HG03432 (cell line): ENCODE results near the gene OR7G3.

Source experiments
- ATAC-seq: cut with Tn5 transposase; IDR thresholded peaks from one replicate; pipeline ENCODE4 v1.9.1; 2021; ENCODE audit warnings: mild to moderate bottlenecking, moderate library complexity; ENCODE audit not compliant: unreplicated experiment

Gene OR7G3

DNA sequence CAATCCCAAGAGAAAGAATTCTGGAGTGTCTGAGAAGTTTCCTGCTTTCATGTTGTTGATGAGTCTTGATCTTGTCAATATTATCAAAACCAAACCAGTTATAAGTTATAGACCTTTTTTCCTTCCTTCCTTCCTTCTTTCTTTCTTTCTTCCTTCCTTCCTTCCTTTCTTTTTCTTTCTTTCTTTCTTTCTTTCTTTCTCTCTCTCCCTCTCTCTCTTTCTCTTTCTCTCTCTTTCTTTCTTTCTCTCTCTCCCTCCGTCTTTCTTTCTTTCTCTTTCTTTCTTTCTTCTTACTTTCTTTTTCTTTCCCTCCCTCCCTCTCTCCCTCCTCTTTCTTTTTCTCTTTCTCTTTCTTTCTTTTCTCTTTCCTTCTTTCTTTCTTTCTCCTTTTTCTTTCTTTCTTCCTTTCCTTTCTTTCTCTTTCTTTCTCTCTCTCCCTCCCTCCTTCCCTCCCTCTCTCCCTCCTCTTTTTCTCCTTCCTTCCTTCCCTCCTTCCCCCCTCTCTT lies at the start of gene OR7G3:
TSS of gene OR7G3 (minus strand) at position 51 of the 506 bp plus-strand sequence. CDS start at position 51, 0 bp downstream.
- ATAC-seq, result no peak

DNA sequence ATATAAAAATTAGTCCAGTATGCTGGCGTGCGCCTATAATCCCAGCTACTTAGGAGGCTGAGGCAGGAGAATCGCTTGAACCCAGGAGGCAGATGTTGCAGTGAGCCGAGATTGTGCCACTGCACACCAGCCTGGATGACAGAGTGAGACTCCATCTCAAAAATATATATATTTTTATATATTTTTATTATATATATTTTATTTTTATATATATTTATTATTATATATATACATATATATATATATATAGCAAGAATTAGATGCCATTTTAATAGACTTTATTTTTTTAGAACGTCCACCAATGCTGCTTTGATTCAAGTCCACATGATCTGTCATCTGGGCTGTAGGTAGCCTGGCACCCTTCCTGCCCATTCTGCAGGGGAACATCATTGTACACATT lies 48.6 kb upstream of the OR7G3 start:
- ATAC-seq, result no peak

DNA sequence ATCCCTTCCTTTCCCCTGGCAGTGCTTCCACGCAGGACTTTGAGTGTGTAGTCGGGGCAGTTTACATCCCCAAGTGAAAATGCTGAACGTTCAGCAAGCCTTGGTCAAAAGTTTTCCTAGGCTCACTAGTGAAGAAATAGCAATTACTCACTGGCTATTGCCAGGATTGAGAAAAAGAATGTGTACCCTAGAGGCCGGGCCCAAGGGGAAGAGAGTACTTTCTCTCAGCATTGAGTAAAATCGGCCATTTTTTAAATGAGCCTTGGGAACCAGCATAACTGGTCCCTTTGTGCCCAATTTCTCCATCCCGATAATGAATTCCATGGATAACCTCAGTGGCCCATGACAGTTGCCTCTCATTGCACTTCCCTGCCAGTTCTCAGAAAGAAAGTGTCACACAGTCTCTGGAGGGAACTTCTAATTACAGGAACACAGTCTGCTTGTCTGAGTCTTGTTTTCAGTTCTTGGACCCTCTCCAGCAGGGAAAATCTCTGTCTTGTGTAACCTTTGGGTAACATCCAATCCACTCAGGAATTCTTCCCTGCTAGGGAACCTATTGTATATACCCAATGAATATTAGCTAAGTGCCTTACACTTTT lies 44.7 kb upstream of the OR7G3 start:
- no peak for ATAC-seq

DNA sequence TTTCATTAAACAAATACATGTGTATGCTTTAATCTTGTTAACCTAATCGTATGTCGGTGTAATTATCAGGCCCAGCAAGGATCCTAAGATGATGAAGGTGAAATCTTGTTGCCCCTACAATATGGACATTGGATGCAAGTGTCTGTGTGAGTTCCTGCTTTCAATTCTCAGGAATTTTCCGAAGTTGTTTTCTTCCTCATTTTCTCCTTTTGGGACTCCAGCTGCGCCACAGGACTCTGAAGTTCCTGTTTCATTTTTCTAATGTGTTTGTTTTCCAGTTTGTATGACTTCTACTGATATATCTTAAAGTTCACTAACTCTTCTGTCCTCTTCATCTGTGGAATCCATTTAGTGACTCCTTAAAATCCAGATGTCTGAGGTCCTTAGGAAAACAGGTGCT lies 40.1 kb upstream of the OR7G3 start:
- no peak for ATAC-seq

DNA sequence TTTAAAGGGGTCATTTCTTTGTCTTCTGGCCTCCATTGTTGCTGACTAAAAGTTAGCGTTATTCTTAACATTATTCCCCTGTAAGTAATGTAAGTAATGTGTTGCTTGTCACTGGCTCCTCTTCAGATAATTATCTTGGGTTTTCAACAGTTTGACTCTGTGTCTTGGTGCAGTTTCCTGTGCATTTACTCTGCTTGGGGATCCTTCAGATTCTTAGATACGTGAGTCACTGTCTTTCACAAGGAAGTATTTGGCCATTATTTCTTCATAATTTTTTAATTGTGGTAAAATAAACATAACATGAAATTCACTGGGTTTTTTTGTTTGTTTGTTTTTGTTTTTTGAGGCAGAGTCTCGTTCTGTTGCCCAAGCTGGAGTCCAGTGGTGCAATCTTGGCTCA lies 38.5 kb upstream of the OR7G3 start:
- ATAC-seq, result no peak

DNA sequence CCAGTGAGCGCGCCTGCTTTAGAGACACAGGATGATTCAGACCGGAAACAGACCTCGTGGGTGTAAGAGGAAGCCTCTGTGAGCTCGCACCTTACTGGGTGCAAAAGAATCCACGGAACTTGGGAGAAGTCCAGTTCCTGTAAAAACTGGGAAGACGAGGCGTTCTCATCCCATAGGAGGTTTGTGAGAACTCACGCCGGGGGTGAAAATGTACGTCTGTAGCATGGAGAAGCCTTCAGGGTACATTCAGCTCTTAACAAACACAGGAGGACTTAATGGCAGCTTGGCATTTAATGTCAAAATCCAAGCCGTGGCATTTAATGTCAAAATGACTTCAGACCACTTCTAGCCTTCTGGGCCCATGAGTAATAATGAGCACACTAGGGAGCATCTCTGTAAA lies 34.7 kb upstream of the OR7G3 start:
- no peak for ATAC-seq

DNA sequence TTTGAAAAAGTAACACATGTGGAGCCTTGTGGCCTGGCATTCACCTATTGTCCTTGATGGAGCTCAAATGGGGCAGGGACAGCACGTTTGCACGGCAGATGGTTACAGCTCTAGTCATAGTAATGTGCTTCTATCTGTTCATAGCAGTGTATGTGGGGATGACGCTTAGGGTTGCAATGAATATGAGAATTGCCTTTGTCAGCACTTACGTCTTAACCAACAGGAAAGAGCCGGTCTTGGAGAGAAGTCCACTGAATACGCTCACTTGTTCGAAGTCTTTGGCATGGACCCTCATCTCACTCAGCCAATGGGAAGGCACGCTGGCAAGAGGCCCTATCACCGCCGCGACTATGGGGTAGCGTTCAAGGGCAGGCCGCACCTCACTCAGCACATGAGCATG lies 33.1 kb upstream of the OR7G3 start:
- ATAC-seq, result no peak

DNA sequence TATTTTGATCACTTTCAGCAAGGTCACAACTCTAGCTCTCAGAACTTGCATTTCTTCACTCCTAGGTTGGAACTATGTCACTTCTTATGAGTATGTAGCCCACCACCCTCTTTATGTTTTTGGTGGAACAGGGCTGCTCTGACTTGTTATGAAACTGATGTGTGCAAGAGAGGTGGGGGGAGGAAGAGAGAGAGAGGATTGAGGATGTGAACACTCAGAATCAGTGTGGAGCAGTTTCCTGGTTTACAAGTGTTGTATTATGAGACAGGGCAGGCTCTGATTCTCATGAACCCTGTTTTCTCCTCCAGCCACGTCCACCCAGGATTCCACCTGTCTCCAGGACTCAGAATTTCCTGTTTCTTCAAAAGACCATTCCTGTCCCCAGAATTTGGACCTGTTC lies 29.6 kb upstream of the OR7G3 start:
- ATAC-seq, result no peak

DNA sequence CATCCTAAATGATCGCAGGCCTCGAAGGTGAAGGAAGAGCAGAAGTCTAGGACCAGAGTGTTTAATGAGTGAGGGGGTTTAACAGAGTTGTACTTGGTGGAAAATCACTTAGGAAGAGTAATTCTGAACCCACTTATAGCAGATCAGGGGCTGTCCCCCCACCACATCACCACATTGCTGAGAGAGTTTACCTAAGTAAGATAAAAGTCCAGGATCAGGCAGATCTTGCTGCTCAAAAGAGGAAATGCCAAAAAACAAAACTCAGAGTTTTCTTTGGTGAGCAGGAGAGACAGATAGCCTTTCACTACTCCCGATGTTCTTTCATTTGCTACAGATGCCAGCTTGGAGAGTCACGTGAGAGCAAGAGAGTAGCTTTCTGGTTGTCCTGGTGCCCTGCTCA lies 28.8 kb upstream of the OR7G3 start:
- ATAC-seq, result no peak

DNA sequence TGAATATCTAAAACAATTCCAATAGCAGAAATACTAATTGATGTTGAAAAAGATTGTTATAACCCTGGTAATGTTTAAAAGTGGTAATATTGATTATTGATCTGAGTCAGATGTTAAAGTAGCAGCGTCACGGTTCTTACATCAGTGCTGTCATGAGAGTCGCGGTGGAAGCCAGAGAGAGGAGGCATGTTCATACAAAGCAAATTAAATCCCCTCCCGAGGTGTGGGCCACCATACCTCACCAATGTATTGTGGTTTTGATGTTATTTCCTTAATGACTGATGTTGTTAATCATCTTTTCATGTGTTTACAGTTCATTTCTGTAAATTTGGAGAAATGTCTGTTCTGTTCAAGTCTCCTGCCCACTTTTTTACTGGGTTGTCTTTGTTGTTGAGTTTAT lies 24.6 kb upstream of the OR7G3 start:
- no peak for ATAC-seq

DNA sequence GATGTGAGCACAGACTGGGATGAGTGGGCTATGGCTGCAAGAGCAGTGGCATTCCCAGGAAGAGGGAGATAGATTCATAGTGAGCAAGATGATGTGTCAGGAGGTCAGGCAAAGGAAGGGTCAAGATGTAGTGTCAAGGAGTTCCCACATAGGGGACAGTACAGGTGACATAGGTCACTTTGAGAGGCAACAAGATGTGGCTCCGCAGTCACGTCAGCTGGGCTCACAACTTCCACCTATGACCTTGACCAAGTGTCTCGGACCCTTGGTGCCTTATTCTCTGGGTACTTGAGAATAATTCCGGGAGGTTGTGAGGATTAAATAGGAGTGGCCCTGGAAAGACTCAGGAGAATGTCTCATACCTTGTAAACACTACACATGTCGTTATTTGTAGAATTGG lies 23.9 kb upstream of the OR7G3 start:
- ATAC-seq, result no peak

DNA sequence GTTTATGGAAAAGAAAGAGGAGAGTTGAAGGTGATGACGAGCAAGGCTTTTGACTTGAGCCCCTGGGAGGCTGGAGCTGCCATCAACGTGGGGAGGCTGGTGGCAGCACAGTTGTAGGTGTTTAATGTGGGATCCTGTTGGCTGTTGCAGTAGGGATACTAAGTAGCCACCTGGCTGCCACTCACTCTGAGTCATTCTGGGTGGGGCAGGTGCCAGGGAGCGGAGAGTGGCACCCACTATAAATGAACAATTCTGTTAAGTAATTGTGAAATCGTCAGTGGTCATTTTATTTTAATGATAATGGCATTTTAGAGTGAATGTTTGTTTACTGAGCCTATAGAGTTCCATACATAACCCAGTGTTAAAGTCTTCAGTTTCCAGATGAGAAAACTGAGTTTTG lies 23.2 kb upstream of the OR7G3 start:
- ATAC-seq, result no peak

DNA sequence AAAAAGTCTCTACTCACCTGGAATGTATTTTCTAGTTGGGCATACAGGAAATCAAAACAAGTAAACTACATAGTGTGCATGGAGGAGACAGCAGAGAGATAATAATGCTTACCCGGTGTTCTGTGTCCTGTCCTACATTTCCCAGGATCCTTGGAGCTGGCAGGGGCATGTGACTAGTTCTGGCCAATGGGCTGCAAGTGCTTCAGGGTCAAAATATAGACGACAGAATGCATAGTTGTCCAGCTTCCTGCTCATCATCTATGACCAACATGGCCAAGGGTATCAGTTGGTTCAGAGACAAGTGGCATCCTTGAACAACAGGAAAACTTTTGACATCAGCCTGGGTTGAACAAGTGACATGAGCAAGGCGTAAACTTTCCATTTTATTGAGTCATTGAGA lies 21.9 kb upstream of the OR7G3 start:
- ATAC-seq, result no peak

DNA sequence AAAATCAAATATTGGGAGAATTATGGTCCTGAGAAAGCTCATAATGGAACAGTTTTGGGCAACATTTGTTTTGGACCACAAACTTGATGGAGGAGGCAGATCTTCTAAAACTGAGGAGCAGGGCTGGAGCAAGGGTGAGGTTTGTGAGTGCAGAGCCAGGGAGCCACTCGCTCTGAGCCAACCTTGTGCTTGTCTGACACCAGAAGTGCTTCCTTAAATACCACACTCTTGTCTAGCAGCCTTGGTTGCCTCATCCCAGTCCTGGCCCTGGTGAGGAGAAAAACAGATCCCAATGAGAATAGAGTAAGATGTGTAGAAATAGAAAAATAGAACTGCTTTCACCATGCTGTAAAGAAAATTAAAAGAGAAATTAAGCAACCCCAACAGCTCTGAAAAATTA lies 20.1 kb upstream of the OR7G3 start:
- no peak for ATAC-seq

DNA sequence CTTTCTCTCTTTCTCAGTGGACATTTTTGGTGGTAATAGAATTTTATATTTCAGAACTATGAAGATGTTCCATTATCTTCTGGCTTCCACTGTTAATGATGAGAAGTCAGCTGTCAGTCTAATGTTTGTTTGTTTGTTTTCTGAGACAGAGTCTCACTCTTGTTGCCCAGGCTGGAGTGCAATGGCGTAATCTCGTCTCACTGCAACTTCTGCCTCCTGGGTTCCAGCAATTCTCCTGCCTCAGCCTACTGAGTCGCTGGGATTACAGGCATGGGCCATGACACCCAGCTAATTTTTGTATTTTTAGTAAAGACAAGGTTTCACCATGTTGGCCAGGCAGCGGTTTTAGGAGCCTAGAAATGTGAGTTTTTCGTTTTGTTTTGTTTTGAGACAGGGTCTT lies 18.2 kb upstream of the OR7G3 start:
- no peak for ATAC-seq

DNA sequence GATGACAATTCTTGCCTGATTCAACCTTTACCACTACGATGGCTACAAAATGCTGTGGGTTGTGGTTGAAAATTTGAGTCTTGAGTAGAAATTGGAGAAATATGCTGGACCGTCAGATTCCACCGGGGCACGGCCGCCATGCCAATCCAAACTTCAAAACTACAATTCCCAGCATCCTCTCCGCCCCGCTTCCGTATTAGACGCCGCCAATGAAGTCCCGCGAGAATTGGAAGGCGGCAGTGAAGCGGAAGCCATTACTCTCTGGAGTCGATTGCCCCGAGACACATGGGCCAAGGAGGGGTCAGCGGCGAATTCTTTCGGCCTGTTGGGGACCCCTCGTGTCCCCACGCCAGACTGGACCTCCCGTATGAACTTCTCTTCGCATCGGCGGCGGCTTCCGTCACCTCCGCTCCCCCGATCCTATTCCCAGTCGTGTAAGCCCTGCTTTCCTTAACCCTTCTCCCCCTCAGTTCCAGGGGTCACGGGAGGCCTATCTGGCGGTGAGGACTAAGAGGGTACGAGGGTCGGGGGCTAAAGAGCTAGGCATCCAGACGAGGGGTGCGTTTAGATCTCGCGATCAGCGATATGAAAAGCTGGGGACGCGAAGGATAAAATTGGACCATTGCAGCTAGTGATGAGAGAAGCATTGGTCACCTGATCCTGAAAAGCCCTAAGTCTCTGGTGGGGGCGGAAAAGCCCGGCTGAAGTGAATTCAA lies 13.6 kb upstream of the OR7G3 start, which contains the start of gene ZNF317:
TSS of gene ZNF317 (plus strand) at position 239 of the 716 bp plus-strand sequence. CDS start 15,620 bp downstream, outside the sequence.
- peak; percentile 93 for ATAC-seq

DNA sequence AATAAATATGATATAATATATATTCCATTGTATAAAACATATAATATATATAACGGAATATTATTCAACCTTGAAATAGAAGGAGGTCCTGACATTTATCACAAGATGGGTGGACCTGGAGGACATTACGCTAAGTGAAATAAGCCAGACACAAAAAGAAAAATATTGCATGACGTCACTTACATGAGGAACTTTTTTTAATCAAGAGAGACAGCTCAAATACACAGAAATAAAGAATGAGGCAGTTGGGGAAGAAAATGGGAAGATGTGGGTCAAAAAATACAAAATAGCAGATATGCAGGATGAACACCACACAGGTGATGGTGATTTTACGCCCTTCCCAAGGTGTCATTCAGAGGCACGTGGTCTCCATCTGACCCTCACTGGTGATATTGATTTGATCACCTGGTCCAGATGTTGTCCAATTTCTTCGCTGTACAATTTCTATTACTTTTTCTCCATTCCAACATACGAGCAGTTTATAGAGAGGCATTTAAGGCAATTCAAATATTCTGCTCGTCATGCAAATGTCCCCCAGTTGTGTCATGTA lies 12.9 kb upstream of the OR7G3 start:
- ATAC-seq, result peak; percentile 13

DNA sequence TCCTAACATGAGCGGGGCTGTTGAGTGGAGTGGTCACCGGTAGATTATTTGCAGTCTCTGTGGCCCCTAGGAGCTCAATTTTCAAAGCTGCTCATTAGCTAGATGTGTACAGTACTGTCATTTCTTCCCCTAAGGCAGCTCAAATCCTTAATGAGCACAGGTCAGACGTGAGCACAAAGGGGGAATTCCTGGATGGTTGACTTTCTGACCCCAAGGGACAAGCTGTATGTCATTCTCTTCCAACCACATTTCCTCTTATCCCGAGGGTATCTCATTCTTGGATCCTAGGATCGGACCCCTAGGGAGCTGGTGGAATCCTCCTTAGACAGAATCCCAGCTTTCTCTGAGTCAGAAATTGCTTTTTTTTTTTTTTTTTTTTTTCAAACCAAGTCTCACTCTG lies 5.7 kb upstream of the OR7G3 start:
- ATAC-seq, result no peak

DNA sequence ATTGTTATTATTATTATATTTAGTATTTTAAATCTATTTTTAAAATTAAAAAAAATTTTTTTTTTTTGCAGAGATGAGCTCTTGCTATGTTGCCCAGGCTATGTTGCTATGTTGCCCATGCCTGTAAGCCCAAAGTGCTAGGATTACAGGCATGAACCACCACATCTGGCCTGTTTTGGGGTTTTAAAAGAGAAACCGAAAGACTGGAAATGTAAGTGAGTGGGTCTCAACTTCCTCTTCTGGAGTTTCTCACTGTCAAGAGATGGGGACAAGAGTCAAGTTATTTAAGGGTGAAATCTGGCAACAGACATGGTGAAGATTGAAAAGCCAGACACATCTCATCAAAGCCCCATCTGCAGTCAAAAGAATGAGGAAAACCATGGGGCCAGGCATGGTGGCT lies 4.2 kb upstream of the OR7G3 start:
- no peak for ATAC-seq

DNA sequence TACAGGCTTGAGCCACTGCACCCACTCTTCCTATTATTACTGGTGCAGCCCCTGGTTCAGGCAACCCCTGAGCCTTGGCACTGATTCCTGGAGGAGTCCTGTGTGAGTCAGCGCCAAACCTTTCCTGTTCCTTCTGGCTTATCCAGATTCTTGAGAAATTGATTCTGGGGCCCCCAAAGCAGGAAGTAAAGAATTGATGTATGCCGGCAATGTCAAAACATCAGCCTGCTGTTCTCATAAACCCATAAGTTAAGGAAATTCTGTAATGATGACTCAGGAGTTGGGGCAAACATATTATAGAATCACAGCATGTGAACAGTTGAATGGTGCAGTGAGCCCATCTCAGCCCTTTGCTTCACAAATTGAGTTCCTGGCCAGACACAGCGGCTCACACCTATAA lies 1.4 kb upstream of the OR7G3 start:
- ATAC-seq, result no peak

DNA sequence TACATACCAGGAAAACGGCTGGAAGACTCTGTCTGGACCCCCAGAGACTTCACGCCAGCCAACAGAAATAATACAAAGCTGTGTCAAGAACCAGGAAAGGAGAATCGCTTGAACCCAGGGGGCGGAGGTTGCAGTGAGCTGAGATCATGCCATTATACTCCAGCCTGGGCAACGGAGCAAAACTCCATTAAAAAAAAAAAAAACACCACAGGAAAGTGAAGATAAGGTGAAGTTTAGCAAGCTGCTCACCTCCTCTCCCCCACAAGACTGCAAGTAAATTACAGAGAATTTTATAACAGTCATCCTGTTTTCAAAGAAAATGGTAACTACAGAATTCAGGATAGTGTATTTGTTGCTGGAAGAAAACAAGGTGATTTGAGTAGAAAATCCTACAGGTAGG lies 10.2 kb downstream of the OR7G3 start:
- ATAC-seq, result no peak

DNA sequence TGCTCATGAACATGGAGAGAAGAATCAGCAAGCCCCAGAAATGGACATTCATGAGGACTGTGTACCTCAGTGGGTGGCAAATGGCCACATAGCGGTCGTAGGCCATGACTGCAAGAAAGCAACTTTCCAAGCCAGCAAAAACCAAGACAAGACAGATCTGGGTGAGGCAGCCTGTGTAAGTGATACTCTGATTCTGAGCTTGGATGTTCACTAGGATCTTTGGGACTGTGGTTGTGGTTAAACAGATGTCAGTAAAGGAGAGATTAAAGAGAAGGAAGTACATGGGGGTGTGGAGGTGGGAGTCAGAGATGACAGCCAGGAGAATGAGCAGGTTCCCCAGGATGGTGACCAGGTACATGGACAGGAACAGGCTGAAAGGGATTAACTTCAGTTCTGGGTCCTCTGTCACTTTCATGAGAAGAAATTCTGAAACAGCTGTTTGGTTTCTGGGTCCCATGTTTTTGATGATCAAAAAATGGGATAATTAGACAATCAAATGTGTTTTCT lies 11.4 kb downstream of the OR7G3 start, which contains the start of gene OR7G1:
TSS of gene OR7G1 (minus strand) at position 457 of the 507 bp plus-strand sequence. CDS start at position 457, 0 bp downstream.
- ATAC-seq, result no peak
